Right lobe of liver (tissue), 4 donors: ENCODE results near the gene NCKAP5L.

Experiments
- POLR2A ChIP-seq: fragments of 450-650 bp; IDR thresholded peaks from one replicate; pipeline ENCODE4 v1.6.1; 2017; ENCODE audit warnings: antibody characterized with exemption, mild to moderate bottlenecking
- TF ChIP-seq, protein P1 (sequence below), 4 donors: fragments of 200-600 bp in 3 of 4; fragments of 450-650 bp in 1 of 4; IDR thresholded peaks; one replicate each; pipeline versions ENCODE4 v1.5.1 to v1.8.0; 2016 to 2022; ENCODE audit warnings: antibody characterized with exemption in 4 of 4, mild to moderate bottlenecking in 2 of 4
- donor health status: DM: no; HTN: no; CAD: no.
- donor health status: DM: no; HTN: no; CAD: no.
- donor health status: DM: no; HTN: yes; CAD: no.

- TF ChIP-seq, protein P1, sequence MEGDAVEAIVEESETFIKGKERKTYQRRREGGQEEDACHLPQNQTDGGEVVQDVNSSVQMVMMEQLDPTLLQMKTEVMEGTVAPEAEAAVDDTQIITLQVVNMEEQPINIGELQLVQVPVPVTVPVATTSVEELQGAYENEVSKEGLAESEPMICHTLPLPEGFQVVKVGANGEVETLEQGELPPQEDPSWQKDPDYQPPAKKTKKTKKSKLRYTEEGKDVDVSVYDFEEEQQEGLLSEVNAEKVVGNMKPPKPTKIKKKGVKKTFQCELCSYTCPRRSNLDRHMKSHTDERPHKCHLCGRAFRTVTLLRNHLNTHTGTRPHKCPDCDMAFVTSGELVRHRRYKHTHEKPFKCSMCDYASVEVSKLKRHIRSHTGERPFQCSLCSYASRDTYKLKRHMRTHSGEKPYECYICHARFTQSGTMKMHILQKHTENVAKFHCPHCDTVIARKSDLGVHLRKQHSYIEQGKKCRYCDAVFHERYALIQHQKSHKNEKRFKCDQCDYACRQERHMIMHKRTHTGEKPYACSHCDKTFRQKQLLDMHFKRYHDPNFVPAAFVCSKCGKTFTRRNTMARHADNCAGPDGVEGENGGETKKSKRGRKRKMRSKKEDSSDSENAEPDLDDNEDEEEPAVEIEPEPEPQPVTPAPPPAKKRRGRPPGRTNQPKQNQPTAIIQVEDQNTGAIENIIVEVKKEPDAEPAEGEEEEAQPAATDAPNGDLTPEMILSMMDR (IDR thresholded peaks at IDR 0.05): no peak
- TF ChIP-seq POLR2A: no peak
These were observed 21.3 kb downstream of the NCKAP5L start for GRCh38 chr12:49806877-49807276.
